Chondrocyte (in vitro differentiated cells): ENCODE measurements around the gene SNCB. TPM values are rescaled to one million over a fixed set of nuclear protein-coding genes. Genes with fewer than 3 reads are reported as not detected.
A peak's percentile ranks its signal among the peaks of the same experiment; 100 is the strongest.

Experiments
- DNase-seq: peaks from one replicate; pipeline ENCODE4 v3.0.0; 2021; ENCODE audit warnings: mixed read lengths, low spot score
- H3K27ac Mint-ChIP-seq: one replicate; pipeline ENCODE4 v1.8.0; 2021; ENCODE audit warnings: mild to moderate bottlenecking, moderate library complexity, mixed read lengths; ENCODE audit not compliant: unreplicated experiment
- H3K27me3 Mint-ChIP-seq: 2 replicates; pipeline ENCODE4 v1.8.0; 2021; ENCODE audit warnings: low read depth, mixed read lengths
- H3K36me3 Mint-ChIP-seq: 2 replicates; pipeline ENCODE4 v1.8.0; 2021; ENCODE audit warnings: low read depth, mixed read lengths
- H3K4me1 Mint-ChIP-seq: 2 replicates; pipeline ENCODE4 v1.8.0; 2021; ENCODE audit warnings: low read depth, mild to moderate bottlenecking, mixed read lengths
- H3K4me3 Mint-ChIP-seq: one replicate; pipeline ENCODE4 v1.8.0; 2021; ENCODE audit warnings: mild to moderate bottlenecking, moderate library complexity, mixed read lengths; ENCODE audit not compliant: unreplicated experiment
- H3K9me3 Mint-ChIP-seq: 2 replicates; pipeline ENCODE4 v1.8.0; 2021; ENCODE audit warnings: low read depth, mixed read lengths
- CTCF ChIP-seq: fragments of 200-600 bp; sonication (generic); IDR thresholded peaks from 2 replicates; pipeline ENCODE4 v1.5.0; 2021; ENCODE audit warnings: antibody characterized with exemption, mild to moderate bottlenecking, moderate library complexity
- total RNA-seq: library from RNA; stranded (reverse); gene quantifications from 3 replicates; pipeline ENCODE4 v1.2.1, GENCODE V29; 2021

Gene SNCB
- total RNA-seq, 1 donor from 2014 or later: 0.45 TPM

GRCh38 chr5:176646707-176647029, 16.3 kb upstream of the SNCB start:
- Mint-ChIP-seq H3K4me3 (peak overlapping the region; percentile 73), H3K9me3 (no peaks in the 10 kb centered on the region), H3K27me3 (no peaks in the 10 kb centered on the region), H3K27ac (peak overlapping the region; percentile 88), H3K36me3 (no peaks in the 10 kb centered on the region), H3K4me1 (peaks cover 23% of the 10 kb centered on the region)
- TF ChIP-seq CTCF: no peak
- no peak for DNase-seq

GRCh38 chr5:176646049-176646706, 15.8 kb upstream of the SNCB start:
- Mint-ChIP-seq H3K27ac (no peak overlapping the region), H3K4me1 (peaks cover 23% of the 10 kb centered on the region), H3K36me3 (no peaks in the 10 kb centered on the region), H3K27me3 (no peaks in the 10 kb centered on the region), H3K4me3 (peak overlapping the region; percentile 35), H3K9me3 (no peaks in the 10 kb centered on the region)
- no peak for TF ChIP-seq CTCF
- DNase-seq: no peak

GRCh38 chr5:176644878-176645670, 14.7 kb upstream of the SNCB start:
- DNase-seq: no peak
- peaks cover 20% of the 10 kb centered on the region for H3K4me1 Mint-ChIP-seq
- no peaks in the 10 kb centered on the region for H3K36me3 Mint-ChIP-seq
- no peak overlapping the region for H3K4me3 Mint-ChIP-seq
- no peak for TF ChIP-seq CTCF
- no peaks in the 10 kb centered on the region for H3K9me3 Mint-ChIP-seq
- H3K27me3 Mint-ChIP-seq: no peaks in the 10 kb centered on the region
- no peak overlapping the region for H3K27ac Mint-ChIP-seq

GRCh38 chr5:176644294-176644693, 14.0 kb upstream of the SNCB start:
- no peak overlapping the region for H3K27ac Mint-ChIP-seq

More at GRCh38 chr5:176644294-176644693, 14.0 kb upstream of the SNCB start:
- Mint-ChIP-seq H3K4me3 (no peak overlapping the region), H3K9me3 (no peaks in the 10 kb centered on the region), H3K4me1 (peaks cover 22% of the 10 kb centered on the region), H3K36me3 (no peaks in the 10 kb centered on the region), H3K27me3 (no peaks in the 10 kb centered on the region)
- no peak for DNase-seq
- TF ChIP-seq CTCF: no peak
